ENCODE results near the gene ZSCAN26. TPM values are rescaled to one million over a fixed set of nuclear protein-coding genes. Genes with fewer than 3 reads are reported as not detected.
A peak's percentile ranks its signal among the peaks of the same experiment; 100 is the strongest.

Gene ZSCAN26
- total RNA-seq, 4 donors from 2014 or later: 15.1 to 28.2 (median 24.1) TPM

- 63% methylated on average over 1 of the region's 1 CpG for WGBS
- H3K27ac ChIP-seq (replicated peaks in 1 of 4): no peak overlapping the region
- peaks cover 30 to 56% (median 51%) of the 10 kb centered on the region in 4 donors for H3K36me3 ChIP-seq
- no peak for TF ChIP-seq CTCF (IDR thresholded peaks at IDR 0.05)
- no peak for TF ChIP-seq EP300 (IDR thresholded peaks at IDR 0.05)
- no peak for TF ChIP-seq POLR2AphosphoS5 (IDR thresholded peaks at IDR 0.05)
- TF ChIP-seq POLR2A (IDR thresholded peaks at IDR 0.05; ENCODE audit: low read depth): no peak
- intact Hi-C loops (cut with DNase I): no loop called here
- DNase-seq (ENCODE audit: extremely low spot score): no peak
- H3K4me1 ChIP-seq: peaks cover 17 to 33% (median 25%) of the 10 kb centered on the region in 4 donors
- no peaks in the 10 kb centered on the region for H3K27me3 ChIP-seq
- no peaks in the 10 kb centered on the region for H3K9me3 ChIP-seq
- H3K4me3 ChIP-seq: no peak overlapping the region
These were observed 18.0 kb upstream of the ZSCAN26 start for GRCh38 chr6:28248916-28249315.

- intact Hi-C loops (cut with DNase I): no loop called here
- H3K4me3 ChIP-seq: peak overlapping the region; percentile 80 to 87 (median 84)
- 40% methylated on average over 1 of the region's 2 CpGs for WGBS
These were observed 16.2 kb upstream of the ZSCAN26 start for GRCh38 chr6:28250747-28251146.

GRCh38 chr6:28251661-28252008 lies 15.3 kb upstream of the ZSCAN26 start:
- no peaks in the 10 kb centered on the region for H3K9me3 ChIP-seq
- peak overlapping the region; percentile 80 to 87 (median 84) for H3K4me3 ChIP-seq
- TF ChIP-seq POLR2A (IDR thresholded peaks at IDR 0.05; ENCODE audit: low read depth) (no peak), EP300 (IDR thresholded peaks at IDR 0.05) (no peak), POLR2AphosphoS5 (IDR thresholded peaks at IDR 0.05) (no peak), CTCF (IDR thresholded peaks at IDR 0.05) (no peak)
- peaks cover 9 to 29% (median 25%) of the 10 kb centered on the region in 4 donors for H3K36me3 ChIP-seq
- peaks cover 17 to 33% (median 25%) of the 10 kb centered on the region in 4 donors for H3K4me1 ChIP-seq
- no peaks in the 10 kb centered on the region for H3K27me3 ChIP-seq
- 0% methylated on average over 3 of the region's 25 CpGs for WGBS
- intact Hi-C loops (cut with DNase I): no loop called here
- no peak for DNase-seq (ENCODE audit: extremely low spot score)
- H3K27ac ChIP-seq (replicated peaks in 1 of 4): peak overlapping the region; percentile 59 to 67 (median 62)

More at GRCh38 chr6:28250747-28251146, 16.2 kb upstream of the ZSCAN26 start:
- Histone ChIP-seq H3K9me3 (no peaks in the 10 kb centered on the region), H3K27ac (replicated peaks in 1 of 4) (no peak overlapping the region), H3K27me3 (no peaks in the 10 kb centered on the region), H3K36me3 (peaks cover 11 to 38% (median 34%) of the 10 kb centered on the region in 4 donors), H3K4me1 (peaks cover 17 to 33% (median 25%) of the 10 kb centered on the region in 4 donors)
- no peak for DNase-seq (ENCODE audit: extremely low spot score)
- TF ChIP-seq EP300 (IDR thresholded peaks at IDR 0.05) (no peak), POLR2A (IDR thresholded peaks at IDR 0.05; ENCODE audit: low read depth) (no peak), CTCF (IDR thresholded peaks at IDR 0.05) (no peak), POLR2AphosphoS5 (IDR thresholded peaks at IDR 0.05) (no peak)

- DNase-seq (ENCODE audit: extremely low spot score): no peak
- H3K9me3 ChIP-seq: no peaks in the 10 kb centered on the region
- peaks cover 17 to 33% (median 25%) of the 10 kb centered on the region in 4 donors for H3K4me1 ChIP-seq
- H3K27me3 ChIP-seq: no peaks in the 10 kb centered on the region
- 8% methylated on average over 14 of the region's 14 CpGs for WGBS
- peak within 1 kb of the TSS; percentile 80 to 87 (median 84) for H3K4me3 ChIP-seq
- H3K27ac ChIP-seq (replicated peaks in 1 of 4): peak within 1 kb of the TSS; percentile 59 to 67 (median 62)
- intact Hi-C loops (cut with DNase I): no loop called here
- TF ChIP-seq POLR2AphosphoS5 (IDR thresholded peaks at IDR 0.05) (peak; percentile 49 to 78), CTCF (IDR thresholded peaks at IDR 0.05) (no peak)
- peaks cover 9 to 22% (median 19%) of the 10 kb centered on the region in 4 donors for H3K36me3 ChIP-seq
These were observed 14.7 kb upstream of the ZSCAN26 start, which contains the start of gene ZKSCAN4 for GRCh38 chr6:28252009-28252975. Gene ZKSCAN4 (minus strand): TSS chr6:28252269. CDS start chr6:28251980, 289 bp downstream.
